ENCODE data around the gene SERPINB1. TPM values are rescaled to one million over a fixed set of nuclear protein-coding genes. Genes with fewer than 3 reads are reported as not detected.
A peak's percentile ranks its signal among the peaks of the same experiment; 100 is the strongest.
"Not testable (repeated sequence)": the region's sequence is repeated elsewhere in the genome, so short reads cannot be mapped to it uniquely, and the experiment has no call there.

Gene SERPINB1
- total RNA-seq, 1 donor: 324 TPM

GRCh38 chr6:2866171-2866846, 24.6 kb upstream of the SERPINB1 start:
- DNase-seq (ENCODE audit: low read depth in 2 of 3, low spot score in 2 of 3): no peak

- no peak for DNase-seq (ENCODE audit: low read depth in 2 of 3, low spot score in 2 of 3)
Measured at GRCh38 chr6:2865694-2866151, 24.1 kb upstream of the SERPINB1 start.

GRCh38 chr6:2865270-2865669, 23.6 kb upstream of the SERPINB1 start:
- DNase-seq (ENCODE audit: low read depth in 2 of 3, low spot score in 2 of 3): no peak

DNA sequence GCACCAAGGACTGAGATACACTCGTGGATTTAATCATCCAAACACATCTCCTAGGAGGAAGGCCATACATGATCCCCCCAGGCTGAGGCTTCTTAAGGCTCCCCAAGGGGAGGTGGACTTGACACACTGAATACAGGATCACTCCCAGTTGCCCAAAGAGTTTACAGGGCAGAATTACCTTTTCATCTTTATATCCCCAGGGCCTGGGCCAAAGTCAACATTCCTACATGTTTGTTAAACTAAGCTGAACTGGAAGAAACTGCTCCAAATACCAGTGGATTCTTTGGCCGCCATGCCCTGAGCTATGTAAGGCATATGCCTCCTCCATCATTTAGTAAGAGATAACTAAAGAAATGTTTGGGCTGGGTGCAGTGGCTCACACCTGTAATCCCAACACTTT, 22.2 kb upstream of the SERPINB1 start:
- DNase-seq (ENCODE audit: low read depth in 2 of 3, low spot score in 2 of 3): no peak

DNA sequence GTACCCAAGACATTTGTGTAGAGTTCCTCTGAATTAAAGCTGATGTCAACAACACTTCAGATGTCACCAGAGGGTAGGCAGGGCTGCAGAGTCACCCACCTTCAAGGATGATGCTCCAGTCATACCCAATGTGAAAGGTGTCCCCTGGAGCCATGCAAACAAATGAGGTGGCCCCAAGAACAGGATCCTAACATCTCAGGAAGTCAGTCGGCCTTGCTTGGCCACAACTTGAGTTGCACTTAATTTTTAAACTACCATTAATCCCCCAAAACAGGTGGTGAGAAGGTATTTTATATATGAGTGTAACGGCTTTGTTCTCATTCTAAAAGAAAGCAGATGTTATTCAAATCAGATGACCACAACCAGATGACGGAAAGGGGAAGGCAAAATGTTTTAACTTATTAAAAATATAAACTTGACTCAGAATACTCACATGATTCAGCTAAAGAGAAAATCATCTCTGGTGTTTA, 21.1 kb upstream of the SERPINB1 start:
- DNase-seq (ENCODE audit: low read depth in 2 of 3, low spot score in 2 of 3): peak in 2 of 3 donors; percentile 76 to 95

- DNase-seq (ENCODE audit: low read depth in 2 of 3, low spot score in 2 of 3): no peak
Measured at GRCh38 chr6:2861822-2862164, 20.1 kb upstream of the SERPINB1 start.

DNA sequence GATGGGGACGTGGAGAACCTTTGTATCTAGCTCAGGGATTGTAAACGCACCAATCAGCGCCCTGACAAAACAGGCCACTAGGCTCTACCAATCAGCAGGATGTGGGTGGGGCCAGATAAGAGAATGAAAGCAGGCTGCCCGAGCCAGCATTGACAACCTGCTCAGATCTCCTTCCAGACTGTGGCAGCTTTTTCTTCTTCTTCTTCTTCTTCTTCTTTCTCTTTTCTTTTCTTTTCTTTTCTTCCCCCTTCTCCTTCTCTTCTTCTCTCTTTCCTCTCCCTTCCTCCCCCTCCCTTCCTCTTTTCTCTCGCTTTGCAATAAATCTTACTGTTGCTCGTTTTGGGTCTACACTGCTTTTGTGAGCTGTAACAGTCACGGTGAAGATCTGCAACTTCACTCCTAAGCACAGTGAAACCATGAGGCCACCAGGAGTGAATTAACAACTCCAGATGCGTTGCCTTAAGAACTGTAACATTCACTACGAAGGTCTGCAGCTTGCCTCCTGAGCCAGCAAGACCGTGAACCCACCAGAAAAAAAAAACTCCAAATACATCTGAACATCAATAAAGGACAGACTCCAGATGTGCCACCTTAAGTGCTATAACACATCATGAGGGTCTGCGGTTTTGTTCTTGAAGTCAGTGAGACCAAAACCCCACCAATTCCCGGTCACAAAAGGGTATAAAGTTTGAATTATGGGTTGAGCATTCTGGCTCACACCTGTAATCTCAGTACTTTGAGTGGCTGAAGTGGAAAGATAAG, 19.6 kb upstream of the SERPINB1 start:
- DNase-seq (ENCODE audit: low read depth in 2 of 3, low spot score in 2 of 3): no peak

GRCh38 chr6:2860706-2861059, 19.0 kb upstream of the SERPINB1 start:
- DNase-seq (ENCODE audit: low read depth in 2 of 3, low spot score in 2 of 3): not testable (repeated sequence)

DNA sequence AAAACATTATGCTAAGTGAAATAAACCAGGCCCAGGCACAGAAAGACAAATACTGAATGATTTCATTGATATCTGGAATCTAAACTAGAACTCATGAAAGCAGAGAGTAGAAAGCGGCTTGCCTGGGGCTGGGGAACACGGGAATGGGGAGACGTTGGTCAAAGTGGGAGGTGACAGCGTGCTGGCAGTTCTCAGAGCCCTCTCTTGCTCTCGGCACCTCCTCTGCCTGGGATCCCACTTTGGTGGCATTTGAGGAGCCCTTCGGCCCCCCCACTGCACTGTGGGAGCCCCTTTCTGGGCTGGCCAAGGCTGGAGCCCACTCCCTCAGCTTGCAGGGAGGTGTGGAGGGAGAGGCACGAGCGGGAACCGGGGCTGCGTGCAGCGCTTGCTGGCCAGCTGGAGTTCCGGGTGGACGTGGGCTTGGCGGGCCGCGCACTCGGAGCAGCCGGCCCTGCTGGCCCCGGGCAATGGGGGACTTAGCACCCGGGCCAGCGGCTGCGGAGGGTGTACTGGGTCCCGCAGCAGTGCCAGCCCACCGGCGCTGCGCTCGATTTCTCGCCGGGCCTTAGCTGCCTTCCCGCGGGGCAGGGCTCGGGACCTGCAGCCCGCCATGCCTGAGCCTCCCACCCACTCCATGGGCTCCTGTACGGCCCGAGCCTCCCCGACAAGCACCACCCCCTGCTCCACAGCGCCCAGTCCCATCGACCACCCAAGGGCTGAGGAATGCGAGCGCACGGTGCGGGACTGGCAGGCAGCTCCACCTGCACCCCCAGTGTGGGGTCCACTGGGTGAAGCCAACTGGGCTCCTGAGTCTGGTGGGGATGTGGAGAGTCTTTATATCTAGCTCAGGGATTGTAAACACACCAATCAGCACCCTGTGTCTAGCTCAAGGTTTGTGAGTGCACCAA, 18.4 kb upstream of the SERPINB1 start:
- DNase-seq (ENCODE audit: low read depth in 2 of 3, low spot score in 2 of 3): not testable (repeated sequence)

DNA sequence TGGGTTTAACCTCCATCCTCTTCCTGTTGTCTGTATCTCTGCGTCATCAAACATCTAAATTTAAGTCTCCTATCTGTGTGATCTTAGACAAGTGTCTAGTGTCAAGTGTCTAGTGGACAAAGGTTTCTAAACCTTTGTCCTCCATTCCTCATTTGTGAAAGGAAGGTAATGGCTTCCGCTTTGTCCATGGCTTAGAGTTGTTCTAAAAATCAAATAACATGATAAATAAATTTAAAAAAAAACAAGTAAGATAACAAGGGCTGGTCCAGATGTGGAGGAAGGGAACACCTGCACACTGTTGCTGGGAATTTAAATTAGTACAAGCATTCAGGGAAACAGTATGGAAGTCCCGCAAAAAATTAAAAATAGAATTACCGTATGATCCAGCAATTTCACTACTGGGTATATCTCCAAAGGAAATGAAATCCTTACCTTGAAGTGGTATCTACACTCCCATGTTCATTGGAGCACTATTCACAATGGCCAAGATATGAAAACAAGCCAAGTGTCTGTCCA, 17.6 kb upstream of the SERPINB1 start:
- DNase-seq (ENCODE audit: low read depth in 2 of 3, low spot score in 2 of 3): no peak

GRCh38 chr6:2857580-2858337, 16.1 kb upstream of the SERPINB1 start:
- DNase-seq (ENCODE audit: low read depth in 2 of 3, low spot score in 2 of 3): peak in 2 of 3 donors; percentile 78 to 81

GRCh38 chr6:2857185-2857579, 15.5 kb upstream of the SERPINB1 start:
- DNase-seq (ENCODE audit: low read depth in 2 of 3, low spot score in 2 of 3): no peak

GRCh38 chr6:2855061-2855519, 13.4 kb upstream of the SERPINB1 start:
- no peak for DNase-seq (ENCODE audit: low read depth in 2 of 3, low spot score in 2 of 3)

DNA sequence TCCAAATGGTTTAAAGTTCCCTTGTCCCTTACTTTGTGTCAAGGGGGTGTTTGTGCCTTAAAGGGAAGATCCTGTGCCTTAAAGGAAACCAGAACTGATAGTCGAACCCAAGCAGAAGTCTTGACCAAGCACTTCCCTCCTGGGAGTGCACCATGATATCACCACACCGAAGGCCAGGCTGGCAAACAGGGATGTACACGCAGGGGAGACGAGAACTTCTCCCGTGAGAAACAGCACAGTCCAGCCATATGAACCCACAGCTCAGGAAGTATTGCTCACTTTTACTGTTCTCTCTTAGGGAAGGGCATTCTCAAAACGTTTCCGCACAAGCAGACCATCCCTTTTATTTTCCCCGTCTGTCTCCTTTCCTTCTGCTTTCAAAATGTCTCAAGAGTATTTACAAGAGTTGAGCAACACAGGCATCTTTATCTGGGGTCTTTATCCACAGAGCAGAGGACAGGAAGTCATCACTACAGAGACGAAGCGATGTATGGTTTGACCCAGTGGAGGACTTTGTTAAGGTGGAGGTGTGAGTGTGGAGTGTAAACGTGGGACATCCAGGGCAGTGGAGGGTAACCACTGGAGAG, 12.8 kb upstream of the SERPINB1 start:
- no peak for DNase-seq (ENCODE audit: low read depth in 2 of 3, low spot score in 2 of 3)

- peak in 2 of 3 donors; percentile 42 to 50 for DNase-seq (ENCODE audit: low read depth in 2 of 3, low spot score in 2 of 3)
Measured at GRCh38 chr6:2853769-2854395, 12.2 kb upstream of the SERPINB1 start.

DNA sequence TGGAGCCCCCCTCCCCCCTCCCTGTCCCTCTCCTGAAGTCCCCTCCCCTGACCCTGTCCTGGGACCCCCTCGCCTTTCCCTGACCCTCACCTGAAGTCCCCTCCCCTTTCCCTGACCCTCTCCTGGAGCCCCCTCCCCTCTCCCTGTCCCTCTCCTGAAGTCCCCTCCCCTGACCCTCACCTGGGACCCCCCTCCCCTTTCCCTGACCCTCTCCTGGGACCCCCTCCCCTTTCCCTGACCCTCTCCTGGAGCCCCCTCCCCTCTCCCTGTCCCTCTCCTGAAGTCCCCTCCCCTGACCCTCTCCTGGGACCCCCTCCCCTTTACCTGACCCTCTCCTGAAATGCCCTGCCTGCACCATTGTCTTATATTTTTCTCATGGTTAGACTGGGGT, 11.7 kb upstream of the SERPINB1 start:
- not testable (repeated sequence) for DNase-seq (ENCODE audit: low read depth in 2 of 3, low spot score in 2 of 3)

- no peak for DNase-seq (ENCODE audit: low read depth in 2 of 3, low spot score in 2 of 3)
Measured at GRCh38 chr6:2852921-2853322, 11.3 kb upstream of the SERPINB1 start.

DNA sequence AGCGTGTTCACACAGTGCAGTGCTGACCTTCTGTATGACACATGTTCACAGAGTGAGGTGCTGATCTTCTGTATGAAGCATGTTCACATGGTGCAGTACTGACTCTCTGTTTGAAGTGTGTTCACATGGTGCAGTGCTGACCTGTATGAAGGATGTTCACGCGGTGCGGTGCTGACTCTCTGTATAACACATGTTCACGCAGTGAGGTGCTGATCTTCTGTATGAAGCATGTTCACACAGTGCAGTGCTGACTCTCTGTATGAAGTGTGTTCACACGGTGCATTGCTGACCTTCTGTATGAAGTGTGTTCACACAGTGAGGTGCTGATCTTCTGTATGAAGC, 10.8 kb upstream of the SERPINB1 start:
- no peak for DNase-seq (ENCODE audit: low read depth in 2 of 3, low spot score in 2 of 3)

- DNase-seq (ENCODE audit: low read depth in 2 of 3, low spot score in 2 of 3): no peak
Measured at GRCh38 chr6:2851727-2852513, 10.3 kb upstream of the SERPINB1 start.
